GM10248 (cell line): Measurements from ENCODE around the gene ABAT.

Source experiments
- CTCF ChIA-PET: fragments of 300-600 bp; sonication (Branson Sonifier 250); formaldehyde crosslinking; extraction: SDS; loops from one replicate; lab custom pipeline; 2021; ENCODE audit warnings: antibody characterized with exemption; lab: Yijun Ruan, JAX
- POLR2A ChIA-PET: fragments of 350-650 bp; sonication (Branson Sonifier 250); formaldehyde crosslinking; extraction: SDS; loops from one replicate; lab custom pipeline; 2020; ENCODE audit warnings: antibody characterized with exemption; lab: Yijun Ruan, JAX
- DNase-seq: peaks from one replicate; pipeline ENCODE4 v3.0.0; 2012; ENCODE audit errors: extremely low spot score
- TF ChIP-seq, protein P1 (sequence below): IDR thresholded peaks from 2 replicates; pipeline ENCODE4 v1.5.1; 2012; ENCODE audit warnings: mild to moderate bottlenecking, low read depth; ENCODE audit errors: extremely low read depth, missing control alignments, control extremely low read depth

Gene ABAT

DNA sequence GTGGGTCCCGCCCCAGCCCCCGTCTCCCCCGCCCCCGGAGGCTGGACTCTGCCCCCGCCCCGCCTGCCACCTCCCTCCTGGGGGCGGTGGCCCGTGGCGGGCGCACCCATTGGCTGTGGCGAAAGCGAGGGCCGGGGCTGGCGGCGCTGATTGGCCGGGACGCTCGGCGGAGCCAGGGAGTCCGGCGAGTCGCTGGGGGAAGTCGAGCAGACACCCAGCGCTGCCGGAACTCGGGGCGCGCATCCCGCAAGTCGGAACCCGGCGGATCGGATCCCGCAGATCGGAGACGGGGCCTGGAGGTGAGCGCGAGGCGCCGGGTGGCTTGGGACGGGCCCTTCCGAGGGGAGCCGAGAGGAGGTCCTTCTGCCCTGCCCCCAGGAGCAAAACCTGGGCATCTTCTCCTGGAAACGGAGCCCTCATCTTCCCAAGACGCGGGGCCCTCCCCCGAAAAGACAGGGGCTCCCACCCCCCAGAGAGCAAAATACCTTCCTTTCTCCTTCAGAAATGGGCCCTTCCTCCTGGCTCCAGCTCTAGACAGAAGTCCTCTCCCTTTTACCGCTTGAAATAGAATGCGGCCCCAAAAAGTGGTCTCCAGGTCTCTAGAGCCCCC is at the start of gene ABAT:
Gene ABAT, plus strand, starts transcription at position 205 of the 610 bp plus-strand sequence. CDS start 61,123 bp downstream, outside the sequence.
- peak; percentile 98 for DNase-seq
- CTCF ChIA-PET: interaction anchor here (1.7 to 4.0 kb wide), 3 partner anchors 10 to 465 kb away, joined by 3 to 17 read pairs (median 7); no protein-coding TSS in a partner anchor
- TF ChIP-seq, protein P1, sequence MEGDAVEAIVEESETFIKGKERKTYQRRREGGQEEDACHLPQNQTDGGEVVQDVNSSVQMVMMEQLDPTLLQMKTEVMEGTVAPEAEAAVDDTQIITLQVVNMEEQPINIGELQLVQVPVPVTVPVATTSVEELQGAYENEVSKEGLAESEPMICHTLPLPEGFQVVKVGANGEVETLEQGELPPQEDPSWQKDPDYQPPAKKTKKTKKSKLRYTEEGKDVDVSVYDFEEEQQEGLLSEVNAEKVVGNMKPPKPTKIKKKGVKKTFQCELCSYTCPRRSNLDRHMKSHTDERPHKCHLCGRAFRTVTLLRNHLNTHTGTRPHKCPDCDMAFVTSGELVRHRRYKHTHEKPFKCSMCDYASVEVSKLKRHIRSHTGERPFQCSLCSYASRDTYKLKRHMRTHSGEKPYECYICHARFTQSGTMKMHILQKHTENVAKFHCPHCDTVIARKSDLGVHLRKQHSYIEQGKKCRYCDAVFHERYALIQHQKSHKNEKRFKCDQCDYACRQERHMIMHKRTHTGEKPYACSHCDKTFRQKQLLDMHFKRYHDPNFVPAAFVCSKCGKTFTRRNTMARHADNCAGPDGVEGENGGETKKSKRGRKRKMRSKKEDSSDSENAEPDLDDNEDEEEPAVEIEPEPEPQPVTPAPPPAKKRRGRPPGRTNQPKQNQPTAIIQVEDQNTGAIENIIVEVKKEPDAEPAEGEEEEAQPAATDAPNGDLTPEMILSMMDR: no peak
- POLR2A ChIA-PET: no interaction called here

DNA sequence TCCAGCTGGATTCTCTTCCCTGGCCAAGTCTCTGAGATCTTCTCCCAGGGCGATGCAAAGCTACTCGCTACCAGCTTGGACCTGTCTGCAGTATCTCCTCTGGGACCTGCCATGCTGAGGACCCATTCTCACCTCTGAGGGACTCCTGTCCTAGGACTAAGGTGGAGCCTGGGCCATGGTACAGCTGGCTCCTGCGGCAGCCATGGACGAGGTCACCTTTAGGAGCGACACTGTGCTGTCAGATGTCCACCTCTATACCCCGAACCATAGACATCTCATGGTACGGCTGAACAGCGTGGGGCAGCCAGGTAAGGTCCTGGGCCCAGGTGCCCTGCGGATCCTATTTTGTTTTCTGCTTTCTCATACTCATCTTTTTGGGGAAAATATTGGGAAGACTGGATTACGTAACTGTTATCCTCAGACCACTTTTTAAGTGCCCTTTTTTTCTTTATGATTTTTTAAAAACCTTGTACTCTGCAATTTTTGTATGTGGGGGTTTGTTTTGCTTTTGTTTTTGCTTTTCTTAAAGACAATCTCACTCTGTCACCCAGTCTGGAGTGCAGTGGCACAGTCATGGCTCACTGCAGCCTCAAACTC is 48.8 kb upstream of the ABAT start:
- DNase-seq: no peak
- TF ChIP-seq, protein P1: no peak
- ChIA-PET CTCF (interaction anchor here (0.9 to 1.1 kb wide), 2 partner anchors 53 kb away, joined by 3 to 4 read pairs; no protein-coding TSS in a partner anchor), POLR2A (no interaction called here)

DNA sequence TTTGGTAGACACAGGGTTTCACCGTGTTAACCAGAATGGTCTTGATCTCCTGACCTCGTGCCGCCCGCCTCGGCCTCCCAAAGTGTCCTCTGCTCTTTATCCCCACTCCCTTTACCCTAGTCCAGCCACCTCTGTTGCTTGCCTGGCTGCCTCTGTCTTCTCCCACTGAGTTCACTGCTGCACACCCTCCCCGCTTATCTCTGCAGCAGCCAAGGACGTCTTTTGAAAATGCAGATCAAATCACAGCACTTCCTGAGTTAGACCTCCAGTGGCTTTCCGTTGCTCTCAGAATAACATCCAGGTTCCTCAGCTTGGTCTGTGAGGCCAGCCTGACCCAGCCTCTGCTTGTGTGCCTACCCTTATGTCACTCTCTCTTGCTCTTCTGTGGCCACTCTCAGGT is 47.5 kb upstream of the ABAT start:
- TF ChIP-seq, protein P1: no peak
- DNase-seq: no peak
- ChIA-PET CTCF (no interaction called here), POLR2A (no interaction called here)

DNA sequence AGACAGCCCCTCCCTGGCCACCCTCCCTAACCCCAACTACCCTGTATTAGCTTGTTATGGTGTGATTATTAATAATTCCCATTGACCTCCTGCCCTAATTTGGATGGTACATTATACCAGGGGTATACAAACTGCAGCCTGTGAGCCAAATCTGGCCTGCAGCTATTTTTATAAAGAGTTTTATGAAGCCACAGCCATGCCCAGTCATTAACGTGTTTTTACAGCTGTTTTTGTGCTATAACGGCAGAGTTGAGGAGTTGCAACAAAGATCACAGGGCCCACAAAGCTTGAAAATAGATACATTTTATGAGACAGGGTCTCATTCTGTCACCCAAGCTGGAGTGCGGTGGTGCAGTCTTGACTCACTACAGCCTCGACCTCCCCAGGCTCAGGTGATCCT is 47.0 kb upstream of the ABAT start:
- ChIA-PET POLR2A (no interaction called here), CTCF (interaction anchor here (1.0 to 2.0 kb wide), 2 partner anchors 40 to 60 kb away, joined by 3 to 4 read pairs; no protein-coding TSS in a partner anchor)
- no peak for DNase-seq
- TF ChIP-seq, protein P1: no peak

DNA sequence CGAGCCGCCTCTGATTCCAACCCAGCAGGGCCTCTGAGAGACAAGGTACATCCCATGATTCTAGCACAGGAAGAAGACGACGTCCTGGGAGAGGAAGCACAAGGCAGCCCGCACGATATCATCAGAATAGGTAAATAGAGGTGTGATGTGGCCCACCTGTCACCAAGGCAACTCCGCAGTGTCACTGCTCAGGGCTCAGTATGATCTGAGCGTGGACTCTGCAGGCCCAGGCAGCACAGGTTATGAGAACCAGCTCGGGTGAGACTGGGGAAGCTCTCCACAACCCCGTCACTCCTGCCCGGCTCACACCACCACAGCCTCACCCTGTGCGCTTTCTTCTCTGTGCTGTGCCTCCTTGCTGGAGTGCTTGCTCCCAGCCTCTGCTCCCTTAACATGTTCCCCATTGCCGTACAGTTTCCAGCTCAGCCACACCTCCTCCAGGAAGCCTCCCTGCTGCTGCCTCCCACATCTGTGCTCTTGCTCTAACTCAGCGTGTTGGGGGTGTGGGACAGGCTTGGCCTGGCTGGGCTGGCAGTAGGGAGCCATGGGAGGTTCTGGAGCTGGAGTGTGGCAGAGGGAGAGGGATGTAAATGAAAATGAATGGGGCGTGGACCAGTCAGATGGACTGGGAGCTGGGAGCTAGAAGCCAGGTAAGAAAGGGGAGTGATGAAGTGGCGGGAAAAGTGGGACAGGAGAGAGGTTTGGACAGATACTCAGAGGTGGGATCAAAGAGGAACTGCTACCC is 45.3 kb upstream of the ABAT start:
- POLR2A ChIA-PET: no interaction called here

More for the DNA sequence above, 45.3 kb upstream of the ABAT start:
- TF ChIP-seq, protein P1: no peak
- DNase-seq: no peak
- CTCF ChIA-PET: interaction anchor here (0.9 to 2.0 kb wide), 3 partner anchors 8 to 62 kb away, joined by 3 to 4 read pairs (median 3); no protein-coding TSS in a partner anchor
